Lower leg skin (tissue), 3 donors: Measurements from ENCODE around the gene VSTM4.

Source experiments
- CTCF ChIP-seq, 3 donors: fragments of 450-650 bp; IDR thresholded peaks; one replicate each; pipeline ENCODE4 v1.5.1; 2016; ENCODE audit warnings: antibody characterized with exemption in 3 of 3, mild to moderate bottlenecking in 3 of 3, moderate library complexity in 2 of 3
- POLR2A ChIP-seq, 2 donors: fragments of 450-650 bp; IDR thresholded peaks; one replicate each; pipeline ENCODE4 v1.6.1; 2016 to 2017; ENCODE audit warnings: antibody characterized with exemption in 2 of 2, mild to moderate bottlenecking in 1 of 2, moderate library complexity in 1 of 2

- TF ChIP-seq CTCF (IDR thresholded peaks at IDR 0.05): no peak
- TF ChIP-seq POLR2A (IDR thresholded peaks at IDR 0.05): no peak
Measured at GRCh38 chr10:49011756-49012155, 103.6 kb downstream of the VSTM4 start.
